Left ventricle myocardium inferior (tissue), 1 donor: ENCODE measurements around the gene CABLES2. TPM values are rescaled to one million over a fixed set of nuclear protein-coding genes. Genes with fewer than 3 reads are reported as not detected.

Source experiments
- DNase-seq: peaks from one replicate; pipeline ENCODE4 v3.0.0-alpha.2; 2020
- H3K27ac ChIP-seq: fragments of 200-600 bp; replicated peaks from 2 replicates; pipeline ENCODE4 v1.8.0; 2021
- H3K27me3 ChIP-seq: fragments of 200-600 bp; 2 replicates; pipeline ENCODE4 v1.8.0; 2021; ENCODE audit warnings: low read depth
- H3K36me3 ChIP-seq: fragments of 200-600 bp; 2 replicates; pipeline ENCODE4 v1.8.0; 2021
- H3K4me1 ChIP-seq: fragments of 200-600 bp; 2 replicates; pipeline ENCODE4 v1.8.0; 2021
- H3K4me3 ChIP-seq: fragments of 200-600 bp; 2 replicates; pipeline ENCODE4 v1.8.0; 2021; ENCODE audit warnings: mild to moderate bottlenecking, moderate library complexity
- H3K9me3 ChIP-seq: fragments of 200-600 bp; replicated peaks from 2 replicates; pipeline ENCODE4 v1.8.0; 2021
- intact Hi-C: fragments of 100-400 bp; cut with micrococcal nuclease; formaldehyde crosslinking; loops from one replicate; pipeline ENCODE4 v1.11.0; 2022
- total RNA-seq: library from RNA; stranded (reverse); fragmentation: NEBNext Ultra II Directional; extraction: Animal tissue kit (Norgen Biotek cat#: 25700); gene quantifications from one replicate; pipeline ENCODE4 v1.2.1, GENCODE V29; 2021
- TF ChIP-seq, protein P1 (sequence below): fragments of 200-600 bp; IDR thresholded peaks from 2 replicates; pipeline ENCODE4 v1.8.0; 2021; ENCODE audit warnings: antibody characterized with exemption, mild to moderate bottlenecking, borderline replicate concordance
- donor health status: DM: no; HTN: yes; CAD: no; lungs with severe emphysema.

CABLES2 gene
- total RNA-seq, 1 donor from 2014 or later, result 12.0 TPM

DNA sequence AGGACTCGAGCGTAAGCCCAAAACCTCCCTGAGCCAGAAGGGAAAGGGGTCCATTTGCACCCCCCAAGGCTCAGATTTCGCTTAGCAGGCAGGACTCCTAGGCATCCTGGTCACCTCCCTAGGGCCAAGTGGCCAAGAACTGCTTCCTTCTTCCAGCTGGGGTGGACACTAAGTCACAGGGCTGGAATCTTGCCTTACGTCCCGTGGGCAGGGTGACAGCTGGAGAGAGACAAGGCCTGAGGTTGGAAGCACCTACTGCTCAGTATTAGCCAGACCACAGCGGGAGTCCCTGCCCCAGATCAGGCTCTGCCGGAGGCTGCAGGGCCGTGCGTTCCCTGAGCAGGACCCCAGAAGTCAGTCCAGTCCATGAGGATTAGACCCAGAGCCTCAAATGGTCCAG lies 59.6 kb downstream of the CABLES2 start:
- peaks cover 10% of the 10 kb centered on the region for H3K4me1 ChIP-seq
- H3K27ac ChIP-seq, result no peak overlapping the region
- TF ChIP-seq, protein P1, sequence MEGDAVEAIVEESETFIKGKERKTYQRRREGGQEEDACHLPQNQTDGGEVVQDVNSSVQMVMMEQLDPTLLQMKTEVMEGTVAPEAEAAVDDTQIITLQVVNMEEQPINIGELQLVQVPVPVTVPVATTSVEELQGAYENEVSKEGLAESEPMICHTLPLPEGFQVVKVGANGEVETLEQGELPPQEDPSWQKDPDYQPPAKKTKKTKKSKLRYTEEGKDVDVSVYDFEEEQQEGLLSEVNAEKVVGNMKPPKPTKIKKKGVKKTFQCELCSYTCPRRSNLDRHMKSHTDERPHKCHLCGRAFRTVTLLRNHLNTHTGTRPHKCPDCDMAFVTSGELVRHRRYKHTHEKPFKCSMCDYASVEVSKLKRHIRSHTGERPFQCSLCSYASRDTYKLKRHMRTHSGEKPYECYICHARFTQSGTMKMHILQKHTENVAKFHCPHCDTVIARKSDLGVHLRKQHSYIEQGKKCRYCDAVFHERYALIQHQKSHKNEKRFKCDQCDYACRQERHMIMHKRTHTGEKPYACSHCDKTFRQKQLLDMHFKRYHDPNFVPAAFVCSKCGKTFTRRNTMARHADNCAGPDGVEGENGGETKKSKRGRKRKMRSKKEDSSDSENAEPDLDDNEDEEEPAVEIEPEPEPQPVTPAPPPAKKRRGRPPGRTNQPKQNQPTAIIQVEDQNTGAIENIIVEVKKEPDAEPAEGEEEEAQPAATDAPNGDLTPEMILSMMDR, result no peak
- intact Hi-C loops, result no loop called here
- no peak for DNase-seq
- no peak overlapping the region for H3K4me3 ChIP-seq
- H3K36me3 ChIP-seq, result peaks cover 82% of the 10 kb centered on the region
- H3K9me3 ChIP-seq, result peaks cover 8% of the 10 kb centered on the region
- H3K27me3 ChIP-seq, result no peaks in the 10 kb centered on the region

DNA sequence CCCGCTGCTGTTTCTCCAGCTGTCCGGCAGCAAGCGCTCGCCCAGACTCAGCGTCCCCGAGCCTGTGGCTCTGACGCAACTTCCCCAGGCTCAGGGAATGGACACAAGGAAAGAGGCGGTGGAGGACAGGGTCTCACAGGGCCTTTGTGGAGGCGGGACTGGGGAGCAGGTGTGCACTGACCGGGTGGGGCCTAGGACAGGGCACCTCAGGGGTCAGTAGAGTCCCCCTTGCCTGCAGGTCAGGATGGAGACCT lies 60.0 kb downstream of the CABLES2 start:
- H3K27ac ChIP-seq, result no peak overlapping the region
- peaks cover 80% of the 10 kb centered on the region for H3K36me3 ChIP-seq
- TF ChIP-seq, protein P1, result no peak
- no peak for DNase-seq
- intact Hi-C loops, result no loop called here
- H3K27me3 ChIP-seq, result no peaks in the 10 kb centered on the region
- H3K4me1 ChIP-seq, result peaks cover 6% of the 10 kb centered on the region
- H3K4me3 ChIP-seq, result no peak overlapping the region
- H3K9me3 ChIP-seq, result peaks cover 8% of the 10 kb centered on the region

DNA sequence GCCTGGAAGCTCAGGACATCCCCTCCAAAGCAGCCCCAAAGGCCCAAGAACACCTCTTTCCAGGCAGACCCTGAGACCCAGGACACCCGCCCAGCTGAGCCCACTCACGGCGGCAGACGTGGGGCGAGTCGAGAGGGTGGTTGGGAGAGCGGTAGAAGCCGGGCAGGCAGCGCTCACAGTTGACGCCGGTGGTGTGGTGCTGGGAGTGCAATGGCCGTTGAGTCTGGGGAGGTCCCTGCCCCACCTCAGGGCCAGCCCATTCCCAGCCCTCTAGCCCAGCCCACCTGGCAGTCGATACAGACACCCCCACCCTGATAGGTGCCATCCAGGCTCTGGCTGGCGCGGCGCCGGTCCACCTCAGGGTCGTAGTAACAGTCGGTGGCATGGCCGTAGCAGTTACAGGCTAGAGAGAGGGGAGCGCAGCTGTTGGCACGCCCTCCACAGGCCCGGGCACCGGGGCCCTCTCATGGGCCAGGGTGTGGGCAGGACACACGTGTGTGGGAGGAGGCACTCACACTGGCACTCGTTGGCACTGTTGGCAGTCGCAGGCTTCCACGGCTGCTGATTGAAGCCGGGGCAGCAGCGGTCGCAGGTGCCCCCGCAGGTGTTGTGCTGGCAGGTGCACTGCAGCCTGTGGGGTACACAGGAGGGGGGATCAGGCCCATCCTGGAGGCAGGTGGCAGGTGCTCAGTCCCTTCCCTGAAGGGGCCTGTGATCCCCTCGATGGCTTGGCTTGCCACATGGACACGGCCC lies 60.5 kb downstream of the CABLES2 start:
- TF ChIP-seq, protein P1, result no peak
- intact Hi-C loops, result no loop called here
- Histone ChIP-seq H3K27me3 (no peaks in the 10 kb centered on the region), H3K4me3 (no peak overlapping the region), H3K9me3 (peaks cover 8% of the 10 kb centered on the region), H3K36me3 (peaks cover 80% of the 10 kb centered on the region), H3K27ac (no peak overlapping the region), H3K4me1 (peaks cover 5% of the 10 kb centered on the region)
- DNase-seq, result no peak

DNA sequence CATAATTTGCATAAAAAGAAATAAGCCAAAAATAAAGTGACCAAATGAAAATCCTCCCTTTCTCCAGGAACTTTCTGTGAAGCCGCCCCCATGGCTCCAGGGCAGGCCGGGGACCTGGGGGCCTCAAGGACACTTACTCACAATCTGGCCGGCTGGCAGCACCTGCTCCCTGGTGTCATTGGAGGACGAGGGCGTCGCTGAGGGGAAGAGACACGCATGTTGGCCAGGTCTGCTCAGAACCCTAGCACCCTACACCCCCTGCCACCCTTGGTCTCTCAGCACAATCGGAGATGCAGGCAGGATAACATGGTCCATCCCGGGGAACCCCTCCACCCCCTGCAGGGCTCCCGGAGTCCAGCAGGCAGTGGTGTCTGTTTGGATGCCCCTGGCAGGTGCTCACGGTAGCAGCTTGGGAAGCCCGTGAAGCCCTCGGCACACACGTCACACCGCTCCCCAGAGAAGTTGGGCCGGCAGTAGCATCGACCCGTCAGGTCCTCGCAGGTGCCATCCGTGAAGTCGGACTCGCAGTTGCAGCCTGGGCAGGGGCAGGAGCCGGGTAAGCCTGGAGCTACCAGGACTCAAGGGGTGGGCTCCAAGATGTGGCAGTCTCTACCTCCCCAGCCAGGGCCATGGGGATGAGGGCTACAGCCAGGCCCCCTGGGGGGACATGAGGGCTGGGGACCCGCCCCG lies 61.3 kb downstream of the CABLES2 start:
- intact Hi-C loops, result no loop called here
- DNase-seq, result no peak
- H3K4me3 ChIP-seq, result no peak overlapping the region
- peaks cover 80% of the 10 kb centered on the region for H3K36me3 ChIP-seq
- peaks cover under 1% of the 10 kb centered on the region for H3K4me1 ChIP-seq
- TF ChIP-seq, protein P1, result no peak
- peaks cover 8% of the 10 kb centered on the region for H3K9me3 ChIP-seq
- no peaks in the 10 kb centered on the region for H3K27me3 ChIP-seq
- H3K27ac ChIP-seq, result no peak overlapping the region

DNA sequence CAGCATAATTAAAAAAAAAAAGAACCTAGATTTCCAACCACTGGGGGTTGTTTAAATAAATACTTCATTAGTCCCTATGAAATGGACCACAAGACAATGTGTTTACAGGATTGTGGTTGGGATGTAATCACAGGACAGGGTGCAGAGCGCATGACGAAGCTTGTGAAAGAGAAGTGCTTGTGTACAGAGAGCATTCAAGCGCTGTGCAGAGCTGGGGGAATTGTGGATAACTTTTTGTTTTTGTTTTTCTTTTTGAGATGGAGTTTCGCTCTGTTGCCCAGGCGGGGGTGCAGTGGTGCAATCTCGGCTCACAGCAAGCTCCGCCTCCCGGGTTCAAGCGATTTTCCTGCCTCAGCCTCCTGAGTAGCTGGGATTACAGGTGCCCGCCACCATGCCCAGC lies 62.3 kb downstream of the CABLES2 start:
- Histone ChIP-seq H3K27me3 (no peaks in the 10 kb centered on the region), H3K36me3 (peaks cover 84% of the 10 kb centered on the region), H3K4me3 (no peak overlapping the region), H3K4me1 (no peaks in the 10 kb centered on the region), H3K9me3 (peaks cover 8% of the 10 kb centered on the region), H3K27ac (no peak overlapping the region)
- intact Hi-C loops, result no loop called here
- DNase-seq, result no peak
- TF ChIP-seq, protein P1, result no peak
